Keratinocyte (primary cell): ENCODE data around the gene SPEM2. TPM values are rescaled to one million over a fixed set of nuclear protein-coding genes. Genes with fewer than 3 reads are reported as not detected.

Experiments used
- DNase-seq: peaks from one replicate; pipeline ENCODE4 v3.0.0-alpha.2; 2011; ENCODE audit warnings: low read depth, missing footprints, low spot score
- FAIRE-seq: peaks from 2 replicates; lab custom pipeline; 2011; peaks lifted over from hg19 to GRCh38; lab: Jason Lieb, UNC
- H2AFZ ChIP-seq: 2 replicates; pipeline ENCODE4 v1.6.0; 2012; ENCODE audit warnings: low read length, control low read depth, inconsistent platforms; ENCODE audit not compliant: control insufficient read depth
- H3K27ac ChIP-seq: 2 replicates; pipeline ENCODE4 v1.5.1; 2011; ENCODE audit warnings: low read length; ENCODE audit not compliant: control insufficient read depth, insufficient read depth
- H3K27me3 ChIP-seq: 3 replicates; pipeline ENCODE4 v1.6.0; 2011; ENCODE audit warnings: low read length; ENCODE audit not compliant: control insufficient read depth, insufficient read depth; ENCODE audit errors: extremely low read depth
- H3K36me3 ChIP-seq, 2 experiments: 2 replicates in 1 of 2; 3 replicates in 1 of 2; pipeline ENCODE4 v1.5.1; 2011; ENCODE audit warnings: low read length in 2 of 2, mild to moderate bottlenecking in 1 of 2; ENCODE audit not compliant: control insufficient read depth in 2 of 2, insufficient read depth in 2 of 2; ENCODE audit errors: extremely low read depth in 1 of 2
- H3K4me1 ChIP-seq: 3 replicates; pipeline ENCODE4 v1.5.1; 2011; ENCODE audit warnings: low read length; ENCODE audit not compliant: control insufficient read depth, insufficient read depth; ENCODE audit errors: extremely low read depth
- H3K4me2 ChIP-seq: 3 replicates; pipeline ENCODE4 v1.6.0; 2011; ENCODE audit warnings: low read depth, low read length; ENCODE audit not compliant: control insufficient read depth, insufficient read depth; ENCODE audit errors: extremely low read depth
- H3K4me3 ChIP-seq, 3 experiments: fragments of 200-600 bp in 1 of 3; sonication (generic) in 1 of 3; 2 replicates in 2 of 3; 3 replicates in 1 of 3; pipeline ENCODE4 v1.5.1; 2011 to 2016; ENCODE audit warnings: low read length in 3 of 3, mild to moderate bottlenecking in 3 of 3, control low read depth in 2 of 3, inconsistent platforms in 1 of 3, low read depth in 1 of 3, mixed read lengths in 1 of 3, mixed run types in 1 of 3, moderate library complexity in 1 of 3; ENCODE audit not compliant: control insufficient read depth in 2 of 3, insufficient read depth in 2 of 3; ENCODE audit errors: extremely low read depth in 1 of 3
- H3K79me2 ChIP-seq: 2 replicates; pipeline ENCODE4 v1.6.0; 2012; ENCODE audit warnings: low read length; ENCODE audit not compliant: control insufficient read depth, insufficient read depth
- H3K9ac ChIP-seq: 3 replicates; pipeline ENCODE4 v1.6.0; 2011; ENCODE audit warnings: low read length; ENCODE audit not compliant: control insufficient read depth, insufficient read depth; ENCODE audit errors: extremely low read depth
- H3K9me1 ChIP-seq: 3 replicates; pipeline ENCODE4 v1.6.0; 2011; ENCODE audit warnings: low read length; ENCODE audit not compliant: control insufficient read depth, insufficient read depth; ENCODE audit errors: extremely low read depth
- H3K9me3 ChIP-seq: 2 replicates; pipeline ENCODE4 v1.5.1; 2012; ENCODE audit warnings: low read depth, low read length; ENCODE audit not compliant: control insufficient read depth
- H4K20me1 ChIP-seq: 3 replicates; pipeline ENCODE4 v1.6.0; 2011; ENCODE audit warnings: low read length; ENCODE audit not compliant: control insufficient read depth, insufficient read depth; ENCODE audit errors: extremely low read depth
- EZH2 ChIP-seq: IDR thresholded peaks from one replicate; pipeline ENCODE4 v1.6.1; 2012; ENCODE audit warnings: inconsistent platforms, mild to moderate bottlenecking, low read length, moderate library complexity
- dilution Hi-C: fragments of 300-500 bp; cut with MboI; formaldehyde crosslinking; loops from one replicate; pipeline ENCODE4 v1.7.0; 2020; ENCODE audit warnings: low sequenced_read_pairs; ENCODE audit not compliant: extremely low pct_ligation_motif_present
- polyA plus RNA-seq, 5 experiments: library from polyadenylated mRNA; depleted of rRNA in 3 of 5; stranded (reverse) in 3 of 5; stranded (forward) in 1 of 5; unstranded in 1 of 5; fragments of >200 nt; gene quantifications; 1 replicate in 1 of 5; 2 replicates in 3 of 5; 3 replicates in 1 of 5; pipeline versions ENCODE4 v1.2.1 to v1.2.3, GENCODE V29; 2011 to 2012; ENCODE audit warnings: missing spikeins in 2 of 5, low read depth in 1 of 5, low replicate concordance in 1 of 5
- TF ChIP-seq, protein P1 (sequence below), 3 experiments: IDR thresholded peaks in 1 of 3; conservative IDR thresholded peaks in 1 of 3; optimal IDR thresholded peaks in 1 of 3; 2 replicates in 2 of 3; 3 replicates in 1 of 3; pipeline versions ENCODE3 to v1.5.1; 2011; ENCODE audit warnings: low read length in 3 of 3, mild to moderate bottlenecking in 3 of 3, moderate library complexity in 2 of 3, control low read depth in 1 of 3, inconsistent platforms in 1 of 3; ENCODE audit not compliant: insufficient read depth in 2 of 3; ENCODE audit errors: extremely low read depth in 1 of 3

The SPEM2 gene
- polyA plus RNA-seq, 1 donor (not counting 4 experiments of a cell fraction or from before 2014, with no cell fraction given), result not detected

- Histone ChIP-seq H3K27me3 (no peaks in the 10 kb centered on the region), H3K36me3 (peaks cover 5 to 18% of the 10 kb centered on the region in 2 experiments), H3K4me1 (peaks cover 14% of the 10 kb centered on the region), H3K79me2 (peaks cover 7% of the 10 kb centered on the region), H3K4me3 (no peak overlapping the region), H3K9me3 (no peaks in the 10 kb centered on the region), H3K27ac (no peak overlapping the region), H2AFZ (no peak overlapping the region), H4K20me1 (peaks cover 1% of the 10 kb centered on the region), H3K4me2 (no peak overlapping the region), H3K9ac (no peak overlapping the region), H3K9me1 (no peaks in the 10 kb centered on the region)
- DNase-seq (no peak), FAIRE-seq (no peak)
- dilution Hi-C loops, result no loop called here
- no peak for TF ChIP-seq EZH2
- TF ChIP-seq, protein P1, sequence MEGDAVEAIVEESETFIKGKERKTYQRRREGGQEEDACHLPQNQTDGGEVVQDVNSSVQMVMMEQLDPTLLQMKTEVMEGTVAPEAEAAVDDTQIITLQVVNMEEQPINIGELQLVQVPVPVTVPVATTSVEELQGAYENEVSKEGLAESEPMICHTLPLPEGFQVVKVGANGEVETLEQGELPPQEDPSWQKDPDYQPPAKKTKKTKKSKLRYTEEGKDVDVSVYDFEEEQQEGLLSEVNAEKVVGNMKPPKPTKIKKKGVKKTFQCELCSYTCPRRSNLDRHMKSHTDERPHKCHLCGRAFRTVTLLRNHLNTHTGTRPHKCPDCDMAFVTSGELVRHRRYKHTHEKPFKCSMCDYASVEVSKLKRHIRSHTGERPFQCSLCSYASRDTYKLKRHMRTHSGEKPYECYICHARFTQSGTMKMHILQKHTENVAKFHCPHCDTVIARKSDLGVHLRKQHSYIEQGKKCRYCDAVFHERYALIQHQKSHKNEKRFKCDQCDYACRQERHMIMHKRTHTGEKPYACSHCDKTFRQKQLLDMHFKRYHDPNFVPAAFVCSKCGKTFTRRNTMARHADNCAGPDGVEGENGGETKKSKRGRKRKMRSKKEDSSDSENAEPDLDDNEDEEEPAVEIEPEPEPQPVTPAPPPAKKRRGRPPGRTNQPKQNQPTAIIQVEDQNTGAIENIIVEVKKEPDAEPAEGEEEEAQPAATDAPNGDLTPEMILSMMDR (optimal IDR thresholded peaks at IDR 0.05 in 1 of 3, IDR thresholded peaks at IDR 0.05 in 1 of 3, conservative IDR thresholded peaks at IDR 0.05 in 1 of 3; ENCODE audit: extremely low read depth in 1 of 3, insufficient read depth in 2 of 3, low read length in 3 of 3), result no peak
These were observed 42.5 kb upstream of the SPEM2 start for GRCh38 chr17:7382901-7383300.

DNA sequence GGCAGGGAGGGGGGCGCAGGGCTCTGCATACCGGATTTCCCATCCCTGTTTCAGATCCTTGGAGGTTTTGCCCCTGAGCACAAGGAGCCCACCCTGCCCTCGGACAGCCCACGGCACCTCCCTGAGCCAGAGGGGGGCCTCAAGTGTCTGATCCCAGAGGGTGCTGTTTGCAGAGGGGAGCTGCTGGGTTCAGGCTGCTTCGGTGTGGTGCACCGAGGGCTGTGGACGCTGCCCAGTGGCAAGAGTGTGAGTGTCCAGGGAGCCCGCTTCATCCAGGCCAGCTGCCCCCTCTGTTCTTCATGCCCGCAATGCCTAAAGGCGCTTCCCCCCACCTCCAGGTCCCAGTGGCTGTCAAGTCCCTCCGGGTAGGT is 42.1 kb upstream of the SPEM2 start:
- dilution Hi-C loops, result no loop called here
- Histone ChIP-seq H3K9ac (no peak overlapping the region), H3K9me3 (no peaks in the 10 kb centered on the region), H3K27ac (no peak overlapping the region), H3K4me3 (no peak overlapping the region), H3K4me1 (peaks cover 14% of the 10 kb centered on the region), H3K4me2 (no peak overlapping the region), H3K27me3 (no peaks in the 10 kb centered on the region), H3K9me1 (no peaks in the 10 kb centered on the region), H2AFZ (no peak overlapping the region), H3K36me3 (peaks cover 5 to 23% of the 10 kb centered on the region in 2 experiments), H3K79me2 (peaks cover 7% of the 10 kb centered on the region), H4K20me1 (peaks cover 3% of the 10 kb centered on the region)
- FAIRE-seq (no peak), DNase-seq (no peak)
- no peak for TF ChIP-seq EZH2
- TF ChIP-seq, protein P1 (optimal IDR thresholded peaks at IDR 0.05 in 1 of 3, IDR thresholded peaks at IDR 0.05 in 1 of 3, conservative IDR thresholded peaks at IDR 0.05 in 1 of 3; ENCODE audit: extremely low read depth in 1 of 3, insufficient read depth in 2 of 3, low read length in 3 of 3), result no peak
